ENCODE measurements around the gene SETBP1.

GRCh38 chr18:44764863-44765262, 84.2 kb downstream of the SETBP1 start:
- TF ChIP-seq, protein P1, sequence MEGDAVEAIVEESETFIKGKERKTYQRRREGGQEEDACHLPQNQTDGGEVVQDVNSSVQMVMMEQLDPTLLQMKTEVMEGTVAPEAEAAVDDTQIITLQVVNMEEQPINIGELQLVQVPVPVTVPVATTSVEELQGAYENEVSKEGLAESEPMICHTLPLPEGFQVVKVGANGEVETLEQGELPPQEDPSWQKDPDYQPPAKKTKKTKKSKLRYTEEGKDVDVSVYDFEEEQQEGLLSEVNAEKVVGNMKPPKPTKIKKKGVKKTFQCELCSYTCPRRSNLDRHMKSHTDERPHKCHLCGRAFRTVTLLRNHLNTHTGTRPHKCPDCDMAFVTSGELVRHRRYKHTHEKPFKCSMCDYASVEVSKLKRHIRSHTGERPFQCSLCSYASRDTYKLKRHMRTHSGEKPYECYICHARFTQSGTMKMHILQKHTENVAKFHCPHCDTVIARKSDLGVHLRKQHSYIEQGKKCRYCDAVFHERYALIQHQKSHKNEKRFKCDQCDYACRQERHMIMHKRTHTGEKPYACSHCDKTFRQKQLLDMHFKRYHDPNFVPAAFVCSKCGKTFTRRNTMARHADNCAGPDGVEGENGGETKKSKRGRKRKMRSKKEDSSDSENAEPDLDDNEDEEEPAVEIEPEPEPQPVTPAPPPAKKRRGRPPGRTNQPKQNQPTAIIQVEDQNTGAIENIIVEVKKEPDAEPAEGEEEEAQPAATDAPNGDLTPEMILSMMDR (IDR thresholded peaks at IDR 0.05), result no peak
- no peak for TF ChIP-seq POLR2A (IDR thresholded peaks at IDR 0.05)
